GM21737 (cell line): ENCODE measurements around the gene PLSCR3.

Experiments used
- ATAC-seq: cut with Tn5 transposase; IDR thresholded peaks from one replicate; pipeline ENCODE4 v1.9.1; 2021; ENCODE audit warnings: mild to moderate bottlenecking, moderate library complexity; ENCODE audit not compliant: unreplicated experiment

Gene PLSCR3

GRCh38 chr17:7426896-7427489, 32.7 kb upstream of the PLSCR3 start:
- ATAC-seq, result no peak

DNA sequence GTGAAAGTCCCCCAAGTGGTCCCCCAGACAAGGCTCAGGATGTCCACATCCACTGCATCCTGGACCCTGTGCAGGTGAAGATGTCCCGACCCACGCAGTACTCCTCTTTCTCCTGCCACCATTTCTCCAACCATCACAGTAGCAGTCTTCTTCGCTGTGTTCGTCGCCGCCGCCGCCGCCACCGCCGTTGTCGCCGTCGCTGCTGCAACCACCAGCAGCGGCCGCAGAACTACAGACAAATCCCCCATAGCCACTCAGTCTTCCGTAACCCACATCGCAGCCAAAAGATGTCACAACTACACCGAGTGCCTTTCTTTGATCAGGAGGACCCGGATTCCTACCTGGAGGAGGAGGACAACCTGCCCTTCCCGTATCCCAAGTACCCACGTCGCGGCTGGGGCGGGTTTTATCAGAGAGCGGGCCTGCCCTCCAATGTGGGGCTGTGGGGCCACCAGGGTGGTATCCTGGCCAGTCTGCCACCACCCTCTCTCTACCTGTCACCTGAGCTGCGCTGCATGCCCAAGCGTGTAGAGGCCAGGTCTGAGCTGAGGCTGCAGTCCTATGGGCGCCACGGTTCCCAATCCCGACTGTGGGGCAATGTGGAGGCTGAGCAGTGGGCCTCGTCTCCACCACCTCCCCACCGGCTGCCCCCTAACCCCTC, 32.0 kb upstream of the PLSCR3 start:
- ATAC-seq, result no peak

GRCh38 chr17:7425756-7426155, 31.4 kb upstream of the PLSCR3 start:
- ATAC-seq, result no peak

- ATAC-seq, result no peak
Observed at GRCh38 chr17:7425316-7425715, 31.0 kb upstream of the PLSCR3 start, which contains the start of gene SPEM2. TSS of gene SPEM2 (plus strand) at chr17:7425616. CDS start at chr17:7425689, 73 bp downstream.

DNA sequence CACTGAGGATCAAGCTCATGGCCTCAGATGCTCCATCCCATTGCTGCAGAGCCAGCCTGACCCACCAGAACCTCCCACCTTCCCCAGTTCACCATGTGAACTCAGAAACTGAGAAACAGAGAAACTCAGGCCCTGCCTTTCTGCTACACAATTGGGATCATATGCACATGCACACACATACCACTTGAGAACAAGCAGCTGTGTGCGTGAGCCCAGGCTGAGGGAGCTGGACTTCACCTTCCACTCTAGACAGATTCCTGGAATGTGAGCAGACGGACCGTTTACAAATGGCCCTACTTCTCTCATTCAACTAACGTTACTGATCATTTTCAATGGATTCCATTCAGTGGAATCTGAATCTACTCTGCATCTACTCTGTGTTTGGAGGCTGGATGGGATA, 29.4 kb upstream of the PLSCR3 start:
- no peak for ATAC-seq

DNA sequence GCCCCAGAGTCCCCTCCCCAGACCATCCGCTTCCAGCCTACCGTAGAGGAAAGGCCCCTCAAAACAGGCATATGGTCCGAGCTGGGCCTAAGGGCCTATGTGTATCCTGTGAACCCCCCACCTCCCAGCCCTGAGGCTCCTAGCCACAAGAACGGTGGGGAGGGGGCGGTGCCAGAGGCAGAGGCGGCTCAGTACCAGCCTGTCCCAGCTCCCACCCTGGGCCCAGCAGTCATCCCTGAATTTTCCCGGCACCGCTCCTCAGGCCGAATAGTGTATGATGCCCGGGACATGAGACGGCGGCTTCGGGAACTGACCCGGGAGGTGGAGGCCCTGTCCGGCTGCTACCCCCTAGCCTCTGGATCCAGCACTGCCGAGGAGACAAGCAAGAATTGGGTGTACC, 26.9 kb upstream of the PLSCR3 start:
- ATAC-seq, result no peak

- no peak for ATAC-seq
Observed at GRCh38 chr17:7419819-7420610, 25.7 kb upstream of the PLSCR3 start, which contains the start of gene SPEM1. TSS of gene SPEM1 (plus strand) at chr17:7420324. CDS start at chr17:7420385, 61 bp downstream.

GRCh38 chr17:7418472-7419152, 24.3 kb upstream of the PLSCR3 start:
- ATAC-seq, result no peak

DNA sequence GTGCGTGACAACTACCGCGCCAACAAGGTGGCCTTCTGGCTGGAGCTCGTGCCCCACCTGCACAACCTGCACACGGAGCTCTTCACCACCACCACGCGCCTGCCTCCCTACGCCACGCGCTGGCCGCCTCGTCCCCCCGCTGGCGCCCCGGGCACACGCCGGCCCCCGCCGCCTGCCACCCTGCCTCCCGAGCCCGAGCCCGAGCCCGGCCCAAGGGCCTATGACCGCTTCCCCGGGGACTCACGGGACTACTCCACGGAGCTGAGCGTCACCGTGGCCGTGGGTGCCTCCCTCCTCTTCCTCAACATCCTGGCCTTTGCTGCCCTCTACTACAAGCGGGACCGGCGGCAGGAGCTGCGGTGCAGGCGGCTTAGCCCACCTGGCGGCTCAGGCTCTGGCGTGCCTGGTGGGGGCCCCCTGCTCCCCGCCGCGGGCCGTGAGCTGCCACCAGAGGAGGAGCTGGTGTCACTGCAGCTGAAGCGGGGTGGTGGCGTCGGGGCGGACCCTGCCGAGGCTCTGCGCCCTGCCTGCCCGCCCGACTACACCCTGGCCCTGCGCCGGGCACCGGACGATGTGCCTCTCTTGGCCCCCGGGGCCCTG, 22.8 kb upstream of the PLSCR3 start:
- no peak for ATAC-seq

GRCh38 chr17:7416323-7416722, 22.0 kb upstream of the PLSCR3 start:
- ATAC-seq, result no peak

- no peak for ATAC-seq
Observed at GRCh38 chr17:7415784-7416183, 21.5 kb upstream of the PLSCR3 start.

- ATAC-seq, result no peak
Observed at GRCh38 chr17:7414837-7415236, 20.5 kb upstream of the PLSCR3 start.

GRCh38 chr17:7413346-7413985, 19.1 kb upstream of the PLSCR3 start:
- no peak for ATAC-seq

DNA sequence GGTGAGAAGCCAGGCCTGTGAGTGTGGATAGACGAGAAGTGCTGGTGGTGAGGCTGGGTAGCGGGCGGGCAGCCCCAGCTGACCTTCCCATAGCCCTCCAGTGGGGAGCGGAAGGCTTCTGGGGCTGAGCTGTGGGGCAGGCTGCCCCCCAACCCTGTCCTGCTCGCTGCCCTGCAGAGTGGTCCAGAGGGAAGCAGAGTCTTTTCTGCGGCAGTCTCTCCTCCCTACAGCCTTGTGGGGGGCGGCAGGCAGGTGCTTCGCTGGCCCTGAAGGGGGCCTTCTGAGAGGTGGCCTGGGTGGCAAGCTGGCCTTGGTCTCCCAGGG, 17.1 kb upstream of the PLSCR3 start:
- ATAC-seq, result no peak

DNA sequence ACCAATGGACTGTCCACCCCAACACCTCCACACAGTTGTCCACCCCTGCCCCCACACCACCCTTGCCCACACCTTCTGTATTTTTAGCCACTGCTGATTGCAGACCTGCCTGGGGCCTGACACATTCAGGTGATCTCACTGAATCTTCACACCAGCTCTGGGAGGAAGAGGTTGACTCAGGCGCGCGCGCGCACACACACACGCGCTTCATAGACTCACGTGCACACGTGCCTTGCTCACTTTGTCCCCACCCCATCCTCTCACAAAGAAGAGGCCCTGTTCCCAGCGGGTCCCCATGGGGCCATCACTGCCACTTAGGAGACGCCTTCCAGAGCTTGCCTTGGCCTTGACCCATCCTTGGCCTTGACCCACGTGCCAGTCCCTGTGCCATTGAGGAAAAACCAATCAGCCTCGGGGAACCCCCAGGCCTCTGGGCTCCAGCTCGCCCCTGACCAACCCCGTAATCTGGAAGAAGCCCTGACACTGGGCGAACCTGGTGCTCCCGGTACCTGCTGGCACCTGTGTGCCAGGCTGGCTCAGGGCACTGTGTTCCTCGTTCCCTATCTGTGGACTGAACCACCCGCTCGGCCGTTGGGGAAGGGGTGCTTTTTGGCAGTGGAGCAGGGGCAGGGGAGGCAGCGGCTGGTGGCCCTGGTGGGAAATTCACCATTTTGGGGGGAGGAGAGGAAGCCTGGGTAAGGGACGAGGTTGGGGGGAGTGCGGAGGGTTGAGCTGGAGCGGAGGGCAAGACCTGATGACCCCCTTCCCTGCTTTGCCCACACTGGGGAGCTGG, 16.5 kb upstream of the PLSCR3 start:
- ATAC-seq, result no peak

- ATAC-seq, result no peak
Observed at GRCh38 chr17:7409716-7410115, 15.4 kb upstream of the PLSCR3 start.

DNA sequence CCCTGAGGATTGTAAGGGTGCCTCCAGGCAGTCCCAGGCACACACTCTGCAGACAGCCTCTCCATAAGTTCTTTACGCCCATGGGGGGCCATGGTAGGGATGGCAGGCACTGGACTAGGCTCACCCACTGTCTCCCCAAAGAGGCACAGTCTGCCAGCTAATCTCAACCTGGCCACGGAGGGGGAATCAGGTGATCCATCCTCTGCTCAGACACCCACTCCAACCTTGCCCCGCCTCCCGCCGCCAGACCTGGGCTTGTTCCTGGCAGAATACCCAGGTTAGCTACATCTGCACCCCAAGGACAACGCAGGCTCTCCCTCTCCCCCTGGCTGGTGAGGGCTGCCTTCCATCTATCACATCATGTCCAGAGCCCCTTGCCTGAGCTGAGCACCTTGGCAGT, 14.5 kb upstream of the PLSCR3 start:
- no peak for ATAC-seq

DNA sequence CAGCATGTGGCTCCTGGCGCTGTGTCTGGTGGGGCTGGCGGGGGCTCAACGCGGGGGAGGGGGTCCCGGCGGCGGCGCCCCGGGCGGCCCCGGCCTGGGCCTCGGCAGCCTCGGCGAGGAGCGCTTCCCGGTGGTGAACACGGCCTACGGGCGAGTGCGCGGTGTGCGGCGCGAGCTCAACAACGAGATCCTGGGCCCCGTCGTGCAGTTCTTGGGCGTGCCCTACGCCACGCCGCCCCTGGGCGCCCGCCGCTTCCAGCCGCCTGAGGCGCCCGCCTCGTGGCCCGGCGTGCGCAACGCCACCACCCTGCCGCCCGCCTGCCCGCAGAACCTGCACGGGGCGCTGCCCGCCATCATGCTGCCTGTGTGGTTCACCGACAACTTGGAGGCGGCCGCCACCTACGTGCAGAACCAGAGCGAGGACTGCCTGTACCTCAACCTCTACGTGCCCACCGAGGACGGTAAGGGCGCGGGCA, 14.0 kb upstream of the PLSCR3 start:
- no peak for ATAC-seq

DNA sequence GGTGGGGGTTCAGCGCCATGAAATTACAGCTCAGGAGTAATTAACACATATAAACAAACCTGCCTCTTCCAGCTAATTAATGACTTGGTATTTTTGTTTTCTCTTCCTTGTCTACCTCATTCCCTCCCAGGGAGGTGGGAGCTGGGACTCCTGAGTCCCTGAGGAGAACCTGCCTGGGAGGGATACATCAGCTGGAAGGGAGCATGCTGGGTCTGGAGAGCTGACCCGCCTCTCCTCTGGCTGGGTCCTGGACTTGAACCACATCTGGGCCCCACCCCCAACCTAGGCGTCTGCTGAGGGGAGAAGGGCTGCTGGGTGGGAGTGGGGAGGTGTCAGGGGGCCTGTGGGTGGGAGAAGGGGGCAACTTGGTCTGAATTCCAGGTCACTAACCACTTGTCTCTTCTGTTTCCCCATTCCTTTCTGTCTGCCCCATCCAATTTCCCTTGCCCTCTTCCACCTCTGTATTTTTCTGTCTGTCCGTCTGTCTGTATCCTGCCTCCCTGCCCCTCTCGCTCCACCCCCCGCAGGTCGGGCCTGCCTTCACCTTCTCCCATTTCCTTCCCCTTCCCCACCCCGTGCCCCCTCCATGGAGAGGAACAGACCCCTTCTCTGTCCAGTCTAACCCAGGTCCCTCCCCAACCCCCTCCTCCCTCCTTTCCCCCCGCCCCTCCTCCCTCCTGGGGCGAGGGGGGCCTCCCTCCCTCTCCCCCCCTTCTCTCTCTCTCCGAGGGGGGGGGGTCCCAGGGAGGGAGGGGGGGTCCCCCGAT, 13.3 kb upstream of the PLSCR3 start, which contains the start of gene NLGN2:
Gene NLGN2, plus strand, starts transcription at position 361 of the 767 bp plus-strand sequence. CDS start 411 bp downstream, outside the sequence.
- no peak for ATAC-seq
